HuH-7 (cell line): ENCODE results near the gene PRKCA.
A peak's percentile ranks its signal among the peaks of the same experiment; 100 is the strongest.

Source experiments
- DNase-seq: peaks from one replicate; pipeline ENCODE4 v3.0.0; 2011; ENCODE audit warnings: low spot score

PRKCA gene

GRCh38 chr17:66547151-66547865 is 244.9 kb downstream of the PRKCA start:
- no peak for DNase-seq

- no peak for DNase-seq
These were observed 245.7 kb downstream of the PRKCA start for GRCh38 chr17:66548158-66548557.

- DNase-seq: no peak
These were observed 246.4 kb downstream of the PRKCA start for GRCh38 chr17:66548659-66549310.

GRCh38 chr17:66549311-66549704 is 246.9 kb downstream of the PRKCA start:
- DNase-seq: no peak

- DNase-seq: no peak
These were observed 247.4 kb downstream of the PRKCA start for GRCh38 chr17:66549731-66550207.

- DNase-seq: no peak
These were observed 249.4 kb downstream of the PRKCA start for GRCh38 chr17:66551839-66552238.

- no peak for DNase-seq
These were observed 250.0 kb downstream of the PRKCA start for GRCh38 chr17:66552371-66552770.

GRCh38 chr17:66555605-66556004 is 253.2 kb downstream of the PRKCA start:
- no peak for DNase-seq

- no peak for DNase-seq
These were observed 254.8 kb downstream of the PRKCA start for GRCh38 chr17:66557200-66557599.

GRCh38 chr17:66557886-66558285 is 255.5 kb downstream of the PRKCA start:
- DNase-seq: no peak

GRCh38 chr17:66560691-66561090 is 258.3 kb downstream of the PRKCA start:
- DNase-seq: no peak

GRCh38 chr17:66562119-66562518 is 259.7 kb downstream of the PRKCA start:
- no peak for DNase-seq

- DNase-seq: no peak
These were observed 262.6 kb downstream of the PRKCA start for GRCh38 chr17:66564992-66565465.

GRCh38 chr17:66567234-66568170 is 265.1 kb downstream of the PRKCA start:
- DNase-seq: peak; percentile 56

- DNase-seq: no peak
These were observed 267.2 kb downstream of the PRKCA start for GRCh38 chr17:66569572-66569971.

- no peak for DNase-seq
These were observed 268.2 kb downstream of the PRKCA start for GRCh38 chr17:66570447-66571195.

GRCh38 chr17:66571745-66572144 is 269.3 kb downstream of the PRKCA start:
- no peak for DNase-seq

- DNase-seq: no peak
These were observed 270.7 kb downstream of the PRKCA start for GRCh38 chr17:66573078-66573477.

- DNase-seq: no peak
These were observed 271.7 kb downstream of the PRKCA start for GRCh38 chr17:66574123-66574522.

GRCh38 chr17:66576473-66576872 is 274.1 kb downstream of the PRKCA start:
- no peak for DNase-seq

GRCh38 chr17:66577041-66577440 is 274.6 kb downstream of the PRKCA start:
- DNase-seq: no peak
